Measurements from ENCODE around the gene KDM3A.

Gene KDM3A

GRCh38 chr2:86513948-86514660 lies 72.9 kb downstream of the KDM3A start:
- no peak for DNase-seq (ENCODE audit: extremely low read depth in 1 of 2, low read depth in 1 of 2)

- DNase-seq (ENCODE audit: extremely low read depth in 1 of 2, low read depth in 1 of 2) = no peak
These were observed 77.3 kb downstream of the KDM3A start for GRCh38 chr2:86518481-86518880.

- DNase-seq (ENCODE audit: extremely low read depth in 1 of 2, low read depth in 1 of 2) = no peak
These were observed 78.2 kb downstream of the KDM3A start for GRCh38 chr2:86519349-86519748.

GRCh38 chr2:86520153-86520552 lies 79.0 kb downstream of the KDM3A start:
- DNase-seq (ENCODE audit: extremely low read depth in 1 of 2, low read depth in 1 of 2) = no peak

- DNase-seq (ENCODE audit: extremely low read depth in 1 of 2, low read depth in 1 of 2) = no peak
These were observed 80.8 kb downstream of the KDM3A start for GRCh38 chr2:86521922-86522321.

GRCh38 chr2:86522711-86523110 lies 81.5 kb downstream of the KDM3A start:
- DNase-seq (ENCODE audit: extremely low read depth in 1 of 2, low read depth in 1 of 2) = no peak

GRCh38 chr2:86523491-86523890 lies 82.3 kb downstream of the KDM3A start:
- no peak for DNase-seq (ENCODE audit: extremely low read depth in 1 of 2, low read depth in 1 of 2)

GRCh38 chr2:86525421-86526340 lies 84.5 kb downstream of the KDM3A start:
- no peak for DNase-seq (ENCODE audit: extremely low read depth in 1 of 2, low read depth in 1 of 2)

GRCh38 chr2:86533589-86533988 lies 92.4 kb downstream of the KDM3A start:
- DNase-seq (ENCODE audit: extremely low read depth in 1 of 2, low read depth in 1 of 2) = no peak

GRCh38 chr2:86541334-86541733 lies 100.2 kb downstream of the KDM3A start:
- DNase-seq (ENCODE audit: extremely low read depth in 1 of 2, low read depth in 1 of 2) = no peak
